H1 (cell line): ENCODE results near the gene LDLRAD4. TPM values are rescaled to one million over a fixed set of nuclear protein-coding genes. Genes with fewer than 3 reads are reported as not detected.

Experiments
- CTCF ChIA-PET: fragments of 300-600 bp; sonication (Branson Sonifier 250); formaldehyde crosslinking; loops from one replicate; lab custom pipeline; 2021; ENCODE audit not compliant: partially characterized antibody; lab: Charles Lee
- POLR2A ChIA-PET: fragments of 300-600 bp; sonication (Branson Sonifier 250); formaldehyde crosslinking; loops from one replicate; lab custom pipeline; 2021; ENCODE audit warnings: inconsistent platforms; ENCODE audit not compliant: partially characterized antibody; lab: Charles Lee
- DNase-seq, 2 experiments: peaks; one replicate each; pipeline versions ENCODE4 v3.0.0 to v3.0.0-alpha.2; 2010 to 2022; ENCODE audit warnings: low spot score in 2 of 2, low read depth in 1 of 2, mixed read lengths in 1 of 2
- FAIRE-seq: peaks from 2 replicates; lab custom pipeline; 2011; peaks lifted over from hg19 to GRCh38; lab: Jason Lieb, UNC
- H2AFZ ChIP-seq: 2 replicates; pipeline ENCODE4 v1.8.1; 2012; ENCODE audit warnings: low read length, inconsistent platforms
- H2AK5ac ChIP-seq: 2 replicates; pipeline ENCODE4 v1.6.1; 2013; ENCODE audit warnings: low read depth, low read length
- H2BK120ac ChIP-seq: replicated peaks from 2 replicates; pipeline ENCODE3; 2013; ENCODE audit warnings: low read depth, low read length, inconsistent platforms
- H2BK12ac ChIP-seq: 2 replicates; pipeline ENCODE4 v1.6.1; 2013; ENCODE audit warnings: low read depth, low read length
- H2BK15ac ChIP-seq: 2 replicates; pipeline ENCODE4 v1.6.1; 2013; ENCODE audit warnings: low read length
- H2BK20ac ChIP-seq: 2 replicates; pipeline ENCODE4 v1.6.1; 2013; ENCODE audit warnings: low read length
- H2BK5ac ChIP-seq: 2 replicates; pipeline ENCODE4 v1.6.1; 2013; ENCODE audit warnings: low read depth, low read length
- H3K14ac ChIP-seq: 2 replicates; pipeline ENCODE4 v1.6.1; 2013; ENCODE audit warnings: inconsistent platforms; ENCODE audit not compliant: insufficient read length
- H3K18ac ChIP-seq: 2 replicates; pipeline ENCODE4 v1.6.1; 2013; ENCODE audit warnings: low read length; ENCODE audit errors: extremely low read depth
- H3K23ac ChIP-seq: 2 replicates; pipeline ENCODE4 v1.6.1; 2013; ENCODE audit warnings: inconsistent platforms; ENCODE audit not compliant: insufficient read length
- H3K23me2 ChIP-seq: 2 replicates; pipeline ENCODE4 v1.6.1; 2013; ENCODE audit warnings: low read depth, low read length
- H3K27ac ChIP-seq: 2 replicates; pipeline ENCODE4 v1.6.1; 2011; ENCODE audit warnings: low read depth, low read length, inconsistent platforms
- H3K27me3 ChIP-seq, 4 experiments: replicated peaks in 1 of 4; 1 replicate in 1 of 4; 2 replicates in 3 of 4; pipeline versions ENCODE4 v1.6.1 to v1.8.1; 2011 to 2013; ENCODE audit warnings: low read length in 3 of 4, mild to moderate bottlenecking in 3 of 4, inconsistent platforms in 2 of 4, mixed read lengths in 2 of 4, moderate library complexity in 1 of 4; ENCODE audit not compliant: control insufficient read depth in 3 of 4, insufficient read depth in 3 of 4; ENCODE audit errors: extremely low read depth in 1 of 4
- H3K36me3 ChIP-seq, 4 experiments: 2 replicates each; pipeline versions ENCODE4 v1.6.1 to v1.8.1; 2011 to 2013; ENCODE audit warnings: mild to moderate bottlenecking in 4 of 4, low read length in 3 of 4, moderate library complexity in 2 of 4, control low read depth in 1 of 4, inconsistent platforms in 1 of 4; ENCODE audit not compliant: insufficient read depth in 4 of 4, control insufficient read depth in 2 of 4
- H3K4ac ChIP-seq: replicated peaks from 2 replicates; pipeline ENCODE3; 2013; ENCODE audit warnings: low read length, low read depth, mixed read lengths, inconsistent platforms; ENCODE audit not compliant: insufficient read length
- H3K4me1 ChIP-seq, 4 experiments: replicated peaks in 1 of 4; 1 replicate in 1 of 4; 2 replicates in 3 of 4; pipeline versions ENCODE4 v1.6.1 to v1.8.1; 2011 to 2013; ENCODE audit warnings: low read length in 3 of 4, inconsistent platforms in 2 of 4, mixed read lengths in 1 of 4; ENCODE audit not compliant: insufficient read depth in 4 of 4, control insufficient read depth in 3 of 4
- H3K4me2 ChIP-seq, 2 experiments: 2 replicates each; pipeline versions ENCODE4 v1.6.1 to v1.8.1; 2011 to 2013; ENCODE audit warnings: low read depth in 2 of 2, low read length in 2 of 2, control low read depth in 1 of 2, inconsistent platforms in 1 of 2, mild to moderate bottlenecking in 1 of 2; ENCODE audit not compliant: insufficient read depth in 1 of 2
- H3K4me3 ChIP-seq, 4 experiments: fragments of 200-600, 300-600 bp in 1 of 4; sonication (generic), shearing (Covaris generic), sonication (Bioruptor Twin) in 1 of 4; 2 replicates each; pipeline versions ENCODE4 v1.5.1 to v1.8.1; 2011 to 2016; ENCODE audit warnings: low read length in 4 of 4, low read depth in 3 of 4, control low read depth in 2 of 4, inconsistent platforms in 2 of 4, mild to moderate bottlenecking in 2 of 4, mixed read lengths in 1 of 4, moderate library complexity in 1 of 4; ENCODE audit not compliant: insufficient read depth in 2 of 4; ENCODE audit errors: extremely low read depth in 1 of 4
- H3K56ac ChIP-seq: replicated peaks from 2 replicates; pipeline ENCODE3; 2013; ENCODE audit warnings: low read depth, mild to moderate bottlenecking, mixed read lengths, low read length, inconsistent platforms; ENCODE audit not compliant: insufficient read length
- H3K79me1 ChIP-seq: 2 replicates; pipeline ENCODE4 v1.6.1; 2013; ENCODE audit warnings: low read depth, low read length, control low read depth
- H3K79me2 ChIP-seq, 2 experiments: 2 replicates each; pipeline versions ENCODE4 v1.6.1 to v1.8.1; 2012 to 2013; ENCODE audit warnings: low read length in 2 of 2, mild to moderate bottlenecking in 2 of 2, inconsistent platforms in 1 of 2; ENCODE audit not compliant: insufficient read depth in 2 of 2, control insufficient read depth in 1 of 2
- H3K9ac ChIP-seq, 4 experiments: replicated peaks in 1 of 4; 1 replicate in 1 of 4; 2 replicates in 3 of 4; pipeline versions ENCODE4 v1.6.1 to v1.8.1; 2011 to 2013; ENCODE audit warnings: low read depth in 3 of 4, low read length in 3 of 4, control low read depth in 2 of 4, mild to moderate bottlenecking in 2 of 4, moderate library complexity in 2 of 4, inconsistent platforms in 1 of 4; ENCODE audit errors: extremely low read depth in 1 of 4
- H3K9me3 ChIP-seq, 2 experiments: 2 replicates each; pipeline versions ENCODE4 v1.6.1 to v1.8.1; 2012 to 2013; ENCODE audit warnings: mild to moderate bottlenecking in 2 of 2, moderate library complexity in 2 of 2, control low read depth in 1 of 2, inconsistent platforms in 1 of 2, low read depth in 1 of 2, low read length in 1 of 2, mixed read lengths in 1 of 2; ENCODE audit not compliant: insufficient read depth in 2 of 2
- H4K20me1 ChIP-seq, 2 experiments: replicated peaks in 1 of 2; 2 replicates each; pipeline versions ENCODE3 to v1.8.1; 2011 to 2013; ENCODE audit warnings: inconsistent platforms in 2 of 2, low read length in 2 of 2, mild to moderate bottlenecking in 1 of 2; ENCODE audit not compliant: insufficient read depth in 2 of 2, control insufficient read depth in 1 of 2
- H4K5ac ChIP-seq: 2 replicates; pipeline ENCODE4 v1.6.1; 2013; ENCODE audit warnings: low read length, low read depth, mixed read lengths, inconsistent platforms; ENCODE audit not compliant: insufficient read length
- H4K8ac ChIP-seq: 2 replicates; pipeline ENCODE4 v1.8.0; 2013; ENCODE audit warnings: mild to moderate bottlenecking, moderate library complexity, low read length, inconsistent platforms; ENCODE audit not compliant: insufficient read depth; ENCODE audit errors: extremely low read depth
- H4K91ac ChIP-seq: replicated peaks from 2 replicates; pipeline ENCODE3; 2013; ENCODE audit warnings: low read length, mixed read lengths, inconsistent platforms; ENCODE audit not compliant: insufficient read length
- BCL11A ChIP-seq, 2 experiments: IDR thresholded peaks; one replicate each; pipeline ENCODE4 v1.6.1; 2011; ENCODE audit warnings: low read depth in 2 of 2, low read length in 2 of 2, mild to moderate bottlenecking in 2 of 2
- CTBP2 ChIP-seq: IDR thresholded peaks from 2 replicates; pipeline ENCODE4 v1.7.0; 2011; ENCODE audit warnings: borderline replicate concordance, mild to moderate bottlenecking, moderate library complexity, mixed read lengths, low read length; ENCODE audit not compliant: insufficient read depth, insufficient read length
- EZH2 ChIP-seq: fragments of 200-600 bp; sonication (generic); IDR thresholded peaks from 2 replicates; pipeline ENCODE4 v1.7.1; 2012; ENCODE audit warnings: low read depth, mild to moderate bottlenecking, moderate library complexity, low read length, inconsistent platforms; ENCODE audit not compliant: severe bottlenecking
- GABPA ChIP-seq: IDR thresholded peaks from 2 replicates; pipeline ENCODE4 v1.6.1; 2011; ENCODE audit warnings: mild to moderate bottlenecking, low read length, moderate library complexity, borderline replicate concordance; ENCODE audit not compliant: insufficient read depth
- GTF2F1 ChIP-seq: IDR thresholded peaks from 2 replicates; pipeline ENCODE4 v1.6.1; 2012; ENCODE audit warnings: low read depth, low read length, improper control_type of control experiment, borderline replicate concordance
- HDAC2 ChIP-seq, 2 experiments: fragments of 300-600 bp in 1 of 2; sonication (generic) in 1 of 2; IDR thresholded peaks; 2 replicates each; pipeline ENCODE4 v1.6.1; 2011 to 2012; ENCODE audit warnings: low read depth in 2 of 2, low read length in 2 of 2, mild to moderate bottlenecking in 2 of 2, moderate library complexity in 2 of 2, borderline replicate concordance in 1 of 2, inconsistent platforms in 1 of 2
- POU5F1 ChIP-seq: IDR thresholded peaks from 2 replicates; pipeline ENCODE4 v1.6.1; 2011; ENCODE audit warnings: low read depth, mild to moderate bottlenecking, low read length, moderate library complexity
- RXRA ChIP-seq: IDR thresholded peaks from 2 replicates; pipeline ENCODE4 v1.6.1; 2011; ENCODE audit warnings: low read depth, mild to moderate bottlenecking, low read length, moderate library complexity; ENCODE audit not compliant: insufficient read depth
- SP4 ChIP-seq: IDR thresholded peaks from 2 replicates; pipeline ENCODE4 v1.6.1; 2012; ENCODE audit warnings: low read length, inconsistent platforms
- TAF7 ChIP-seq: optimal IDR thresholded peaks from 2 replicates; pipeline ENCODE3; 2011; ENCODE audit warnings: low read depth, mild to moderate bottlenecking, inconsistent platforms, low read length, moderate library complexity, borderline replicate concordance
- TBP ChIP-seq: IDR thresholded peaks from 2 replicates; pipeline ENCODE4 v1.6.1; 2011; ENCODE audit warnings: low read depth, low read length, improper control_type of control experiment
- ZNF274 ChIP-seq: IDR thresholded peaks from 2 replicates; pipeline ENCODE4 v1.7.0; 2012; ENCODE audit warnings: low read length, borderline replicate concordance; ENCODE audit errors: extremely low read depth
- WGBS, 2 experiments: shearing (Covaris generic) in 1 of 2; methylation state at CpG; one replicate each; pipeline versions ENCODE4 v1.1.6 to v1.1.7; 2013 to 2015; ENCODE audit warnings: low lambda C conversion rate in 2 of 2, mixed read lengths in 2 of 2, inconsistent platforms in 1 of 2, low coverage in 1 of 2, missing lambda C conversion rate in 1 of 2; ENCODE audit not compliant: insufficient replicate concordance in 2 of 2, insufficient coverage in 1 of 2, insufficient read length in 1 of 2; ENCODE audit errors: extremely low coverage in 1 of 2, missing lambda C conversion rate in 1 of 2; 5-methylcytosine and 5-hydroxymethylcytosine counted together
- polyA plus RNA-seq, 7 experiments: library from polyadenylated mRNA; depleted of rRNA in 3 of 7; stranded (reverse) in 5 of 7; unstranded in 2 of 7; fragments of >200 nt in 5 of 7; fragments of 200-250 nt in 2 of 7; gene quantifications; 1 replicate in 5 of 7; 2 replicates in 1 of 7; 4 replicates in 1 of 7; pipeline versions ENCODE4 v1.2.1 to v1.2.3, GENCODE V29; 2011 to 2013; ENCODE audit warnings: missing spikeins in 2 of 7, mixed read lengths in 2 of 7
- total RNA-seq: library from RNA; stranded (reverse); fragmentation: NEBNext Ultra II Directional; extraction: Animal tissue kit (Norgen Biotek cat#: 25700); gene quantifications from 2 replicates; pipeline ENCODE4 v1.2.1, GENCODE V29; 2021

Gene LDLRAD4
- total and polyA plus RNA-seq, 2 of the 8 experiments (the other 6 are each of a cell fraction or from before 2014, with no cell fraction given) = 0.77 to 1.4 TPM

GRCh38 chr18:13624563-13625237 is 406.1 kb downstream of the LDLRAD4 start:
- Histone ChIP-seq H2BK15ac (no peak overlapping the region), H4K20me1 (no peaks in the 10 kb centered on the region), H2AK5ac (no peak overlapping the region), H3K4me3 (no peak overlapping the region), H4K8ac (no peak overlapping the region), H3K4me2 (no peak overlapping the region), H3K79me2 (no peaks in the 10 kb centered on the region), H3K18ac (no peak overlapping the region), H3K79me1 (no peaks in the 10 kb centered on the region; the same call in 1 of the 2 replicates), H2BK120ac (no peak overlapping the region), H3K27me3 (no peaks in the 10 kb centered on the region), H2BK5ac (no peak overlapping the region), H4K5ac (no peak overlapping the region), H2BK20ac (no peak overlapping the region), H3K56ac (no peak overlapping the region), H3K27ac (no peak overlapping the region), H3K36me3 (no peaks in the 10 kb centered on the region), H2BK12ac (no peak overlapping the region), H3K4me1 (peaks cover 0 to under 1% (median under 1%) of the 10 kb centered on the region in 4 experiments; a peak in 3 of 7 replicates), H3K9ac (no peak overlapping the region), H4K91ac (no peak overlapping the region), H2AFZ (no peak overlapping the region; the same call in 1 of the 2 replicates), H3K9me3 (no peaks in the 10 kb centered on the region), H3K23me2 (no peaks in the 10 kb centered on the region), H3K14ac (no peak overlapping the region), H3K4ac (no peak overlapping the region), H3K23ac (no peak overlapping the region)
- CTCF ChIA-PET = interaction anchor here (1.9 kb wide), 1 partner anchor 67 kb away, joined by 10 read pairs; no protein-coding TSS in a partner anchor
- POLR2A ChIA-PET = no interaction called here
- DNase-seq = no peak
- FAIRE-seq = no peak
- 89% methylated on average over 11 of the region's 11 CpGs; no CpG with 5 or more reads in 1 of the 2 experiments for WGBS, 2 experiments
- TF ChIP-seq SP4 (no peak), TAF7 (no peak), HDAC2 (IDR thresholded peaks at IDR 0.05; ENCODE audit: borderline replicate concordance in 1 of 2, low read depth in 2 of 2, low read length in 2 of 2) (no peak), GABPA (no peak), RXRA (no peak), POU5F1 (no peak), EZH2 (no peak), CTBP2 (no peak), BCL11A (IDR thresholded peaks at IDR 0.05; ENCODE audit: low read depth in 2 of 2, low read length in 2 of 2) (no peak), GTF2F1 (no peak), TBP (no peak), ZNF274 (no peak)
